Activated CD4-positive, alpha-beta T cell treated with anti-CD3 and anti-CD28 coated beads for 24 hours (primary cell): ENCODE measurements around the gene BOD1L1.
"Not testable (repeated sequence)": the region's sequence is repeated elsewhere in the genome, so short reads cannot be mapped to it uniquely, and the experiment has no call there.

Experiments
- DNase-seq, 2 donors: peaks; one replicate each; pipeline ENCODE4 v3.0.0-alpha.2; 2020; ENCODE audit warnings: low read depth in 2 of 2

Gene BOD1L1

DNA sequence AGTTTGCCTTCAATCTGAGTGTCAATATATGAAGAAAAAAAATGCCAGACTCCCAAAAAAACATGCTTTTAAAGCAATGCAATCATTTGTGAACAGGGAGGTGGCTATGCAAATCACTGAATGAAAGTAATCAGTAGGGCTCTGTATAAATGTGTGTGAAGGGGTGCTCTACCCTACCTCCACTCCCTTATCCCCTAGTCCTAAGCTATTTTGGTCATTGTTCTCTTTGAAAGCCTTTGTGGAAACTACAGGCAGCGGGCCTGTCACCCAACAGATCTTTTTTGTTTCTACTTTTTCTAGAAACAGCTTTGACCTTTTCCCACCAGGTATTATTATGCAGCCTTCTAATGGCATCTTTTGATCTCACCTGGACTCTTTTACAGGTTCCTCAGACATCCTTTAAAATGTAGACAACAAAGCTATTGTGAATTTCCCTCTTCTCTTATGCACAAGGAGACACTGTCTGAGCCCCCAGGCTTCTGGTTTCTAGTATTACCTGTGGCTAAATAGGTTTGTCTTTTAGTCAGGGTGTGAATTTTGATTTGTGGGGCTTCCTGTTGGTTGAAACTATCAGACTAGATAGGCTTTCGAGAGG, 9.2 kb downstream of the BOD1L1 start:
- no peak for DNase-seq

DNA sequence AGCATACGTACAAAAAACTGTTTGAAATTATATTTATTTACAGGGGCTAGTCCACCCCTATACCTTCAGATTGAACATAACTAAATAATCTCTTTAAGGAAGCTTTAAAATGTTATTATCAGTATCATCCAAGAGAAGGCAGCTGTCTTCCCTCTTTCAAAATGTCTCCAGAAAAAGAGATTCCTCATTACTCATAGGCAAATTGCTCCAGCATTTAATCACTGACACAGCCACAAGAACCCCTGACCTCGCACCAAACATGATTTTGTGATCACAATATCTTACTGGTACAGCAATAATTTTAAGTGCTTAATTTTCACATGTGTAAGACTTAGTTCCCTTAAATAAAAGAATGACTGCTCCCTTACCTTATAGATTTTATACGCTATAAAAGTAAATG, 9.7 kb downstream of the BOD1L1 start:
- DNase-seq = no peak

DNA sequence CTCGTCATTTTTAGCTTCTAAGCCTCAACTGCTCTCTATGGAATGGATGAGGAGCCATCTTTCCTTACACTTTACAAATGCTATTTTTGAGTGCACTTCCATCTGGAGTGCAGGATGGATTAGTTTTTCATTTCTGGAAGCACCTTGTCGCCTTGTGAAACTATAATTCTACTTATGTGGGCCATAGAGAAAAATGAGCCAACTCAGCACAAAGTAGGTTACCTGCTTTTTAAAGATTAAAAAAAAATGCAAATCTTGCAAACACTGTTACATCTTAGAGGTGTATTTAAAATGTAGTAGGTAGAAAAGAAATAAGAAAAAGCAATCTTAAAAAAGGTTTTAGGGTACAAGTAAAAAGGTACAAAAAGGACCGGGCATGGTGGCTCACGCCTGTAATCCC, 10.9 kb downstream of the BOD1L1 start:
- DNase-seq = no peak

DNA sequence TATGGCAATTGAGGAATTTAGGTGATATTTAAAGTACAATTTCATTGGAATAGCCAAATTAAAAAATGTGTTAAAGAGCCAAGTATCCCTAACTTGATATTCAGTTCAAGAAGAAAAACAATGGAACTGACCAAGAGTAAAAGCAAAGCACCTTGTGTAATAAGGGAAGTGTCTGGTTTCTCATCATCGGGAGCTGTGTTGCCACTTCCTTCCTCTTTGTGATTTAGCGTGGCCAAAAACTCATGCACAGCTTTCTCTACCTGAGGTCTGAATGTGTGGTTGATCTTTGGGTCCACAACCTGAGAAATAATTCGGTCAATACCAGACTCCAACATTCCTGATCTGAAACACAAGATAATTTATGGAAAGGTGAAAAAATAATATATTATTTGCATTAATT, 12.4 kb downstream of the BOD1L1 start:
- DNase-seq = no peak

DNA sequence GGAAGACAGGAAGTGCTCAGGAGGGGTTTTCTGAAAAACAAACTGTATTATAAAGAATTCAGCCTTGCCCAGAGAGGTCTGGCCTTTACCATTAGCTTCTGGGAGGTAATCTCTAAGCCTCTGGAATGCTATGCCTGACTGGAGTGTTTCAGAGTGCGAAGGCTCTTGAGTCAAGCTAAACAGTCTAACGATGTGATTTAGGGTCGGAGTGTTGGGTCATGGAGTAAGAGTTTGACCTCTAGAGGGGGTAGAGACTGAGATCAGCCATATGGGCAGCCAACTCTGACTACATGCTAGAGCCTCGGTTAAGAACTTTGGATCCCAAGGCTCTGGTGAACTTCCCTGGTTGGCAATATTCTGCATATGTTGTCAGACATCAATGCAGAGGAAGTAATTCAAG, 15.0 kb downstream of the BOD1L1 start:
- no peak for DNase-seq

DNA sequence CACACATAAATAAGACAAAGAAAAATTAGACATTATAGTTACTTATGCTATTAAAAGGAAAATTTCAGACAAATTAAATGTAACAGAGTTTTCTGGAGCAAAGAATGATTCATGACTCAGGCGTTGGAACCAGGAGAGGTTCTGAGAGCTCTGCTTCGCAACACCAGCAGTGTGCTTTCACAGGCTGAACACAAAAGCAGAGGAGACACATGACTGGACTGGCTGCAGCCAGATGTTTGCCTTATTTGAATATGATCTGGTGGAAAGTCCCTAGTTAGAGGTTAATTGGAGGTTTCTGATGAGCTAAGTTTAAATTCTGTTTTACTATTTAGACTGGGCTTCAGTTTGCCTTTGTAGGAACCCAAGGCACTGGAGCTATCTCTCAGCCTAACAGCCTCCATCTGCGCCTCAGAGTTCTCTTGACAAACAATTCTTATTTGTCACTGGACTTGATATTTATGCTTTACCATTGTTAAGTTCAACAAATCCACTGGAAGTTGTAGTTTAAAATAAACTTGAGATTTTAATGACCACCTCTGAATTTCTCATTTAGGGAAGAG, 16.2 kb downstream of the BOD1L1 start:
- no peak for DNase-seq

DNA sequence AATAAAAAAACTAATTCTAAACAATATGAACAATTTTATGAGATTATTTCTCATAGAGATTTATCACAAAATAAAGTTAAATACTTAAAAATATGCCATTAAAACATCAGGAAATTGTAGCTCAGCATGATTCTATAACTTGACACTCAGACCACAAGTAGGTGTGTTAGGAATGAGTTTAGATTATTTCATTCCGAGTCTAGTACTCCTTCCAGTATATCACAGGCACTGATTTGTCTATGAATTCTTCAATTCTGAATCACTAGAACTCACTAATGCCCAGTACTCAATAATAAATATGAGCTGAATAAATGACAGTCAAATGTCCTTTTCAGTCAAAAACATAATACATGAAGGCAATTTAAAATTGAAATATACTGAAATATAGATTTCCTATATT, 22.2 kb downstream of the BOD1L1 start:
- no peak for DNase-seq

DNA sequence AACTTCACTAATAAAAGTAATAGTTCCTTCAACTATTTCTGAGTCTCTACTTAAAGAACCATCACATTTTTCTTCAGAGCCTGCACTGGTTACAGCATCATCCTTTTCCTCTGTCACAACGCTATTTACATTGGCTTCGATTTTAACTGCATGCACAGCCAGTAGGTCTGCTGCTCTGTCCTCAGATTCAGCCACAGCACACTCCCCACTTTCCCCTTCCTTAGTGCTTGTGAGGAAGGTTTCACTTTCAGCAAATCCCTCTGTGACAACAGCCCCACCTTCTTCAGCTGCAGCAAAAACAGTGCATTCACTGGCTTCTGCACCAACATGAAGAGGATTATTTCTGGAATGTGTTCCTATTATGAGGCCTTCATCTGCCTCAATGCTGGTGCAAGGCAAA, 25.7 kb downstream of the BOD1L1 start:
- DNase-seq = no peak

DNA sequence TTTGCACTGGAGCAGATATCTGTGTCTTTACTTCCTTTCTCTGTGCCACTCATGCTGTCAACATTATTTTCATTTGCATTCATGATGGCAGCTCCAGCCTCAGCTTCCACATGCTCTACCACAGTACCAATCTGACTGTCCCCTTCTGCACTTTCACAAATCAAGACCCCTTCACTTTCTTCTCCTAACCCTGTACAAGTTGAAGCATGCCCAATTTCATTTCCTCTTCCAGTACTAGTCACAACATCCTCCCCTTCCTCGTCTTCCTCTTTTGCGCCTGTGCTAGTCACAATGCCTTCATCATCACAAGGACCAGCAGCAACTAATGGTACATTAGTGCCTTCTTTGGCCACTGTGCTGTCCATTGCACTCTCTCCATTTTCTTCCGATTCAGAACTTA, 26.5 kb downstream of the BOD1L1 start:
- DNase-seq = no peak

DNA sequence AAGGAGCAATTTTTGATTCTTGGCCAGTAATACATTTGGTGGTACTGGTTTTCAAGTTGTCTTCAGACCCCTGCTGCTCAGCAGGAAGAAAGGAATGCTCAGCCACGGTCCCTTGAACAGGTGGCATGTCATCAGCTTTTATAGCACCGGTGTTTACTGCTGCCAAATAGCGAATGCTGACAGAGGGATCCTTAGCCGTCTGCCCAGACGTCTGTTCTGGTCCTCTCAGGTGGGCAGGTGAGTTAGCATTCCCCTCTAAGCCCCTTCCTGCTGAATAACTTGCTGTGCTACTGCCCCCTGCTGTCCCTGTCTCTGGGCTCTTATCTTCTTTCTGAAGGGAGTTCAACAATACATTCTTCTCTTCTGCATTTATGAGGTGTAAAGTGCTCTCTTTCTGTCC, 28.4 kb downstream of the BOD1L1 start:
- DNase-seq = no peak

DNA sequence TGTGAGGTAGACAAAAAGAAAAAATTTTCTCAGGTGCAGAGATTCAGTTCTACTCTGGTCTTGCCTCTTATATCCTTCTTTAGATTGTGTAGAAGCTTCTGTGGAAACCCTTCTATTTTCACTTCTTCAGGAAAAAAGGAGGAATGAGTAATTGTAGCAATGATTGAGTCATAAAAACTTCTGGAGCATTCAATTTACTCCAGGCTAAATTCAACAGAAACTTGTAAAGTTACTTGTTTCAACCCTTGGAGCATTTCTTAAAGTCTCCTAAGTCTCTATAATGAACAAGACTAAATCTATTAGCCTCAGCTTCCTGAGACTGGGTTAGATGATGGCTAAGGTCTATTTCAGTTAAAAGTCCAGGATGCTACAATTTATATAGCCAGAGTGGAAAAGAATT, 29.9 kb downstream of the BOD1L1 start:
- no peak for DNase-seq

DNA sequence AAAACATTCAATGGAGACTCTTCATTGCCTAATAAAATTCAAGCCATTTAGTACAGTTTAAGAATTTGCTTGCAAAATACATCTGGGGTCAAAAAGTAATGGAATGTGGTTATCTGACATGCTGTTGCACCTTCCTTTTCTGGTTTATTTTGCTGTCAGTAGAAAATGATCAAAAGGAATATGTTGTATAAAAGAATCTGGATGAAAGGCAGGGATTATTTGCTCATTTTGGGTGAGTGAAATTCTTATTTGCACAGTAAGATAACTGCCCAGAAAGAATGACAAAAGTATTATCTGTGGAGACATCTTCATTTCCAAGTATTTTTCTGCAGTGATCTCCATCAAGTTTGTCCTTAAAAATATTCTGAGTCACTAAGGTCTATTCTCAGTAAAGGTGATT, 30.4 kb downstream of the BOD1L1 start:
- DNase-seq = no peak

DNA sequence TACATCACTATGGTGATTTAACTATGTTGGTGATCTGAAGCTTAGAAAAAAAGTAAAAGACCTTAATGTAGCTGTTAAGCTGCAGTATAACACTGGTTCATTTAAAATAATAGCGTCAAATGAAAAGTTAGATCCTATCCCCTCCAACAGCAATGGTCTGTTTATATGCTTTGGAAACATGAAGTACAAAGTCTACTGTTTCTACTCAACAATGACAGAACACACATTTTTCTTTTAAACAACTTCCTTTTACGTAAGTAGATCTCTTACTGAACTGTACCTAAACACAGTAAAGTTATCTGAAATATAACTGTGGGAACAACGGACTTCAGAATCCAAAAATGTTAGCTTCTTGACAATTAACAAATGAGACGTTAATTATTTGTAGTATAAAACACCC, 35.3 kb downstream of the BOD1L1 start:
- no peak for DNase-seq

DNA sequence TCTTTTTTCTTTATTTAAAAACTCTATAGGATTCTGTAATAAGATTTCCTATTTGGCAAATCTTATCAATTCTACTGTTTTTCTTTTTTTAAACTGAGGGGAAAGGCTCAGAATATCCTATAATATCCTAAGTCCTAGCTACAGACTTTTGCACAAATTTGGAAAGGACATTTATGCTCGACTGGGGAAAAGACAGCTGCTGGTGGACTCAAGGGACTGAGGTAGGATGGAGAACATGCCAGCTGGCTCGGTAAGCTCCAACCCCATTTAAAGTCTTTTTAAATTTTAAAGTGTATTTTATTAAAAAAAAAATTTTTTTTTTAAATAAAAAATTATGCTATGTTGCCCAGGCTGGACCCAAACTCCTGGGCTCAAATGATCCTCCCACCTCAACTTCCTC, 36.8 kb downstream of the BOD1L1 start:
- no peak for DNase-seq

DNA sequence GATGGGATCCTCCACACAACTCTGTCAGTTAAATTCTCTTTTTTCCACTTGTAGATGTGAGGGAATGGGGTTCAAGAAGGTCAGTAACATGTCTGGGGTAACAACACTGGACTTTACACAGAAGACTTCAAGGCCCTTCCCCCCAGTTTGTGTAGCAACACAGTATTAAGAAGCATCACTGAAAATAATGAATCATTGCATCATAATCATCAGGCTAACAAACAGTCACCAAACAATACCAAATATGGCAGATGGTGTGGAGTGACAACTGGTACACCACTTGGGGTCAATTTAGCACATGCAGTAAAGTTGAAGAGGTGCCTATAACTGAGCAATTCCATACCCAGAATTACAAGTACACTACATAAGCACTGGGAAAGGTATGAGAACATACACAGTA, 38.6 kb downstream of the BOD1L1 start:
- DNase-seq = no peak

DNA sequence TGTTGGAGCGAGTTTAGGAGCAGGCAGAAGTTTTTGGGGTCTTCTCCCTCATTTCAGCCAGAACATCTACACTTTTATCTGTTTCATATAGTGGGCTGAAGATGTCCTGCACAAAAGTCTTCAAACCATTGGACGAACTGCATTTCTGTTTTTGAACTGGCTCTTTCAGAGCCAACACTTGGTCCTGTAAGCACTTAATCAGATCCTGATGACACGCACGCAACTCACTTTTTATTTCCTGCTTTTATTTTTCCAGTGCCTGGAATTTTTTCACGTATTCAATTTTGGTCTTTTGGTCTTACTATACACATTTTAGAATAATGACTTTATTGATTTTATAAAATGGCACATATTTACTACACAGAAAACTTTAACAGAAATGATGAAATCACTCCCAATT, 43.0 kb downstream of the BOD1L1 start:
- DNase-seq = no peak

DNA sequence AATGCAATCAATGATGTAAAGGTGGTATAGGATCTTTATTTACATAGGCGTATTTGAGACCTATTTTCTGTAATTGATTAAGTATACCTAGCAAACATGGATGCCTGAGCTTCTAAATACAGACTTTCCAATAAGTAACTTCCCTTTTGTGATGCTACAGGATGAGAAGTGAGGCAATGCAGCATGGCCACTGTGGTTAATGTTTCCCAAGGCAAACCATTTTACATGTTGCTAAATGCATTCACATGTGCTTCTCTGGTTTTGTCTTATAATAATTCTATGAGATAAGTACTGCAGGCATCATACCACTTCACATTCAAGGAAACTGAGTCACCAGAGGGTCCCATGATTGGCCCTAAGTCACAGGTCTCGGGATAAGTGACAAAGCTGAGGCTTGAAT, 47.5 kb downstream of the BOD1L1 start:
- DNase-seq = no peak

DNA sequence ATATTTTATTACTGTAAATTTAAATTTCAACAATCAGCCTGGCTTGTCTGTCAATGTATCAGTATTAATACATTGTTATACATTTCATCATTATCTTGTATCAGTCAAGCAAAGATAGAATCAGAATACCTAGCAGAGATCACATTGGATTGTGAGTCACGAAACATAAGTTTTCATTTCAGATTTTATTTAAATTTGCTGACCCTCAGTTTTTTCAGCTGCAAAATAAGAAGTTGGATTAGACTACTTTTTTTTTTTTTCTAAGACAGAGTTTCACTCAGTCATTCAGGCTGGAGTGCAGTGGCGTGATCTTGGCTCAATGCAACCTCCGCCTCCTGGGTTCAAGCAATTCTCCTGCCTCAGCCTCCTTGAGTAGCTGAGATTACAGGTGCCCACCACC, 49.9 kb downstream of the BOD1L1 start:
- DNase-seq = no peak

DNA sequence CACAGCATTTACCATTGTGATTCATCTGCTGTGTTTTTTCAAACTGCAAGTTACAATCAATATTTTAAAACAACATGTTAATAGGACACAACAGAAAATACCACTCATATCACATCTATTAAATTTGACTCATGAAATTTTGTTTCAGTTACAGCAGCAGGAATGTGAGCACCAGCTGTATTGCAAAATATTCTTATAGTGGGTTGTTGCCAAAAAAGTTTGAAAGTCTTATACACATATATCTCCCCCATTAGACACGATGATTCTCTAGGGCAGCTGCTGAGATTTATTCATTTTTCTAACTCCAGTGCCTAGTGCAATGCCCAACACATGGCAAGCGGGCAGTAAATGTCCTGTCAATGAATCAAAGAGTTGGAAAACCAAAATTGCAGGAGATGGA, 56.6 kb downstream of the BOD1L1 start:
- no peak for DNase-seq

DNA sequence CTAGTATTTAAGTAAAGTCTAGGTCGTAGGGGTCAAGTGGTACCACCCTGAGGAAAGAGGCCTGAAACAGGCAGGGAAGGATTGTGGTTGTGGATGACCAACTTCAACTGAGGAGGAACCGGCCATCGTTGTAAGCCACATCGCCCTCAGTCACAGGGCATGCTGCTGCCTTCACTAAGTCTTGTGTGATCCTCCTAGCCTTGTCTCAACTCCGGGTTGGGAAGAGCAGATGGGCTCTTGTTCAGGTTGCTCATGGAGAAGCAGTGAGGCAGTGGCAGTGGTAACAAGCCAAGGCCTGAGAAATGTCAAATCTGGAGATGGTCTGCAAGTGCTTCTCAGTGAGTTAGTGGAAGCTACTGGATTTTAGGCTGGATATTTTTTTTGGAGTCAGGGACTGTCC, 60.4 kb downstream of the BOD1L1 start:
- no peak for DNase-seq

DNA sequence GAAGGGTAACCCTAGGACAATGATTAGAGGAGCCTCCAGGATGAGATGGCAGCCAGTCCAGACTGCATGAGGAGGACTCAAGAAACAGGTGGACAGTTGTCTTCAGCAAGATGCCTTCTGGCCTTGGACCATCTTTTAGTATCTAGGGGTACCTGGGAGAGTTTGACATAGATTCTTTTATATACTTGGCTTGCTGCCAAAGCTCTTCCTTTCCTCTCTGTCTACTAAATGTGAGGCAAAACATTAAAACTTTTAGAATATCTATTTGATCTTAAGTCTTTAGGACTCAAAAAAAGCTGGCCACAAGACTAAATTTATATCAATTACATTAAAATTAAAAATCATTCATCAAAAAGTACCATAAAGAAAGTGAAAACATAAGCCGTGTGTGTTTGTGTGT, 64.6 kb downstream of the BOD1L1 start:
- no peak for DNase-seq

DNA sequence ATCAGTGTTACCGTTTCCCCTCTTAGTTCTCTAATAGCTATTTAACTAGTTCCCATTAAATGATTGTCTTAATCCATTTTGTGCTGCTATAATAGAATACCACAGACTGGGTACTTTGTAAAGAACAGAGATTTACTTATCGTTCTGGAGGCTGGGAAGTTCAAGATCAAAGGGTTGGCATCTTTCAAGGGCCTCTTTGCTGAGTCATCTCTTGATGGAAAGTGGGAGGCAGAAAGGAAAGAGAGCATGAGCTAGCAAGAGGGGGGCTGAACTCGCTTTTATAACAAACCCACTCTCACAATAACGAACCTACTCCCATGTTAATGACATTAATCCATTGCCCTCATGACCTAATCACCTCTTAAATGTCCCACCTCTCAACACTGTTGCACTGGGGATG, 65.9 kb downstream of the BOD1L1 start:
- no peak for DNase-seq

DNA sequence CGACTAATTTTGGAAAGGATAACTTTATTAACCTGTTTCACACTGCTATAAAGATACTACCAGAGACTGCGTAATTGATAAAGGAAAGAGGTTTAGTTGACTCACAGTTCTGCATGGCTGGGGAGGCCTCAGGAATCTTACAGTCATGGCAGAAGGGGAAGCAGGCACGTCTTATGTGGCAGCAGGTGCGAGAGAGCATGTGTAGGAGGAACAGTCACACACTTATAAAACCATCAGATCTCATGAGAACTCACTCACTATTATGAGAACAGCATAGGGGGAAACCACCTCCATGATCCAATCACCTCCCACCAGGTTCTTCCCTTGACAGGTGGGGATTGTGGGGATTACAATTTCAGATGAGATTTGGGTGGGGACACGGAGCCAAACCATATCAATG, 67.4 kb downstream of the BOD1L1 start:
- not testable (repeated sequence) for DNase-seq

DNA sequence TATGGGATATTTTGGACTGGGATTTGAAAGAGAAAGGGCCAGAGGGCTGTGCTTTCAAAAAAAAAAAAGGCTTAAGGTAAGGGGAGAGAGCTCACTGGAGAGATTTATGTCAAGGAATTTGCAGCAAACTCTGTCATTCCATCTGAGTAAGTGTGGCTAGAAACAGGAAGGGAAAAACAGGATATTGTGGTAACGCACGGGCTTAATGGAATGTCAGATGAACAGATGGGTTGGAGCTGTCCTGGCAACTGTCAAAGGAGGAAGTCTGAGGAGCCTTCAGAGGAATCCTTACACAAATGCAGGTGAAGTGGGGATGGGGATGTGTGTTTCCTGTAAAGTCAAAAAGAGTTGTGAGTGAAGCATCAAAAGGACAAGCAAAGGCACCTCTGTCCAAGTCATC, 68.1 kb downstream of the BOD1L1 start:
- no peak for DNase-seq
